Omental fat pad (tissue), 4 donors: ENCODE data around the gene HHAT. TPM values are rescaled to one million over a fixed set of nuclear protein-coding genes. Genes with fewer than 3 reads are reported as not detected.

ENCODE experiments used
- ATAC-seq: fragments of 150-250 bp; one replicate; pipeline ENCODE4 v1.9.1; 2016; ENCODE audit warnings: mild to moderate bottlenecking, moderate library complexity; ENCODE audit not compliant: low FRiP score
- DNase-seq: peaks from one replicate; pipeline ENCODE4 v3.0.0-alpha.2; 2019; ENCODE audit warnings: low spot score
- total RNA-seq, 4 donors: library from RNA; depleted of rRNA; stranded (reverse); fragments of >200 nt; gene quantifications; one replicate each; pipeline ENCODE4 v1.1.0, GENCODE V29; 2016
- TF ChIP-seq, protein P1 (sequence below), 3 donors: fragments of 450-650 bp; IDR thresholded peaks; one replicate each; pipeline ENCODE4 v1.5.1; 2016 to 2017; ENCODE audit warnings: antibody characterized with exemption in 3 of 3, mild to moderate bottlenecking in 3 of 3, moderate library complexity in 2 of 3

Gene HHAT
- total RNA-seq, 4 donors from 2014 or later: 3.4 to 7.8 (median 4.6) TPM

DNA sequence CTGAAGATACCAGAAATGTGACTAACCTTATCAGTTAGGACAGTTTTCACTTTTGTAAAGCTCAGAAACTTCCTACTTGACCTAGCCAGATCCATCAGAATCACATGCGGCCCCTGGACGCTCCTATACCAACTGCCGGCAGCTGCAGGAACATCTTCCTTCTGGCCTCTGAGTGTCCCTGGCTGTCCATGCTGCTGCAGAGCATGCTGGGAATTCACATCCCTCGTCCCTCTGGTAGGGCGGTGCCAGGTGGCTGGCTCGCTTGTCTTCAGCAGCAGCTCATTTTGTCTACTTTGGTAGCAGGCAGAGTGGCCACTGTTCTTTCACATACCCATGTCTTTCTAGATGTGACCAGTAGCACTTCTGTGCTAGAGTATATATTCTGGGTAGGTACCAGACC, 34.4 kb downstream of the HHAT start:
- ATAC-seq: no peak
- TF ChIP-seq, protein P1, sequence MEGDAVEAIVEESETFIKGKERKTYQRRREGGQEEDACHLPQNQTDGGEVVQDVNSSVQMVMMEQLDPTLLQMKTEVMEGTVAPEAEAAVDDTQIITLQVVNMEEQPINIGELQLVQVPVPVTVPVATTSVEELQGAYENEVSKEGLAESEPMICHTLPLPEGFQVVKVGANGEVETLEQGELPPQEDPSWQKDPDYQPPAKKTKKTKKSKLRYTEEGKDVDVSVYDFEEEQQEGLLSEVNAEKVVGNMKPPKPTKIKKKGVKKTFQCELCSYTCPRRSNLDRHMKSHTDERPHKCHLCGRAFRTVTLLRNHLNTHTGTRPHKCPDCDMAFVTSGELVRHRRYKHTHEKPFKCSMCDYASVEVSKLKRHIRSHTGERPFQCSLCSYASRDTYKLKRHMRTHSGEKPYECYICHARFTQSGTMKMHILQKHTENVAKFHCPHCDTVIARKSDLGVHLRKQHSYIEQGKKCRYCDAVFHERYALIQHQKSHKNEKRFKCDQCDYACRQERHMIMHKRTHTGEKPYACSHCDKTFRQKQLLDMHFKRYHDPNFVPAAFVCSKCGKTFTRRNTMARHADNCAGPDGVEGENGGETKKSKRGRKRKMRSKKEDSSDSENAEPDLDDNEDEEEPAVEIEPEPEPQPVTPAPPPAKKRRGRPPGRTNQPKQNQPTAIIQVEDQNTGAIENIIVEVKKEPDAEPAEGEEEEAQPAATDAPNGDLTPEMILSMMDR (IDR thresholded peaks at IDR 0.05): no peak
- DNase-seq: no peak

DNA sequence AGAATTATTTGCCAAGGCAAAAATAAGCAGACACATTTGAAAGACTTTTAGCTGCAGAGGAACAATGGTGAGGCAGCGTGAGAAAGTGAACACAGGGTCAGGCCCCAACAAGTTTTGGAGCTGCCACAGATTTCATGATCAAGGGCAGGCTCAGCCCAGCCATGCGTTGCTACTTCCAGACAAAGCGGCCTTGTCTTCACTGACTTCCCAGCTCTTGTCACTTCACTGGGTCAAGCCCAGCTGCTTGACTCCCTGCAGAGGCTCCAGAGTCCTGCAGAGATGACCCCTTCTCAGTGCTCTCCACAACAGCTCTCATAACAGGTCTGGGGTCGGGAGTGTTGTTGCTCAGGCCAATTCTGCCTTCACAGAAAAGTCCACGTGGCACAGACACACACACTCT, 35.8 kb downstream of the HHAT start:
- TF ChIP-seq, protein P1 (IDR thresholded peaks at IDR 0.05): no peak
- ATAC-seq (no peak), DNase-seq (no peak)

DNA sequence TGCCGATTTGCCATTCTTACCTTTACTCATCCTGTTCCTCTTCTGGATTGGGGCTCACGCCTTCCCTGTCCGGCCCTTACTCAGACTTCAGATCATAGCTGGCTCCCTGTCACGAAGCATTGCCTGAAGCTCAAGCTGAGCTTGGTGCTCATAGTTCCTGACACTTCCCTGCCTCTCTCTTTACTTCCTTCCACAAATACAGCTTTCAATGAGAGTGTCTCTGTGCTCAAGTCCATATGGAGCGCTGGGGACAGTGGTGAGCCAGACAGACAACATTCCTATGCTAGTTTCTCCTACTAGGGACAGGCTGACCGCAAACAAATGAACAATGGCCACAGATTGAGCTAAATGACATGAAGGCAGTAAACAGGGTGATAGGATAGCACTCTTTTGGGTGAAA, 38.1 kb downstream of the HHAT start:
- ATAC-seq (no peak), DNase-seq (no peak)
- TF ChIP-seq, protein P1 (IDR thresholded peaks at IDR 0.05): no peak

DNA sequence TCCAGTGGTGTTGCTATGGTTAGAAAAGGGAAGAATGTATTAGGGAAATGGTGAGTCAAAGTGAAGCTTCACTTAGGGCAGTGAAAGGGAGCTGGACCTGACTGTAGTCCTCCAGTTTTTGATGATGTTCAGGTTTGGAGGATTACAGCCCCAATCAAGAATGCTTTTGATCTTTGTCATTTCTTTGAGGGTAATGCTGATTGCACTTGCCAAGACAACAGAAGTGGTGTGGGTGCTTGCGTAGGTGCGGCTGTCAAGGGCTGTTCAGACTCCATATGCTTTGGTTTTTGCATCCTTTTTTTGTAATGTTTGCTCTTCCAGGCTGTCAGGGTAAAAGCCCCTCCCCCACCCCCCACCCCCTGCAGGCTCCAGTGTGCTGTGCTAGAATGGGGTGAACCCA, 38.9 kb downstream of the HHAT start:
- TF ChIP-seq, protein P1 (IDR thresholded peaks at IDR 0.05): no peak
- DNase-seq (no peak), ATAC-seq (no peak)

- DNase-seq: no peak
- no peak for ATAC-seq
- TF ChIP-seq, protein P1 (IDR thresholded peaks at IDR 0.05): no peak
Observed at GRCh38 chr1:210369425-210369824, 40.7 kb downstream of the HHAT start.

- TF ChIP-seq, protein P1 (IDR thresholded peaks at IDR 0.05): no peak
- no peak for DNase-seq
- ATAC-seq: no peak
Observed at GRCh38 chr1:210371916-210372315, 43.2 kb downstream of the HHAT start.

DNA sequence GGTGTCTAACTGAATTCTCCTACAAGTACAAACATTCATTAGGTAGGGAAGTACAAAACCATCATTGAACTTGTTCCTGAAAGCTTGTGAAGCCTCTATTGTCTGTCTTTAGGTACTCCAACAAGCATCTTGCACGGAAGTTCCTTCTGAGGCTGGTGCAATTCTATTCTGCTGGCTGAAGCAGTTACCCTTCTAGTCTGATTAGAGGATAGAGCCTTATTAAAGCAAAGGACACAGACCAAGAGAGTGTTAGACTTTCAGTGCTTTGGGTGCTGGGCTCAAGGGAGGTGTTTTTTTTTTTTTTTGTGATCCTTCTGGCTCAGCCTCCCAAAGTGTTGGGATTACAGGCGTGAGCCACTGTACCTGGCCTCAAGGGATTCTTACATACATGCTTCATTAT, 43.8 kb downstream of the HHAT start:
- ATAC-seq (no peak), DNase-seq (no peak)
- TF ChIP-seq, protein P1 (IDR thresholded peaks at IDR 0.05): no peak
